Testis (tissue), 2 donors: ENCODE measurements around the gene LAMB4.

Source experiments
- CTCF ChIP-seq, 3 experiments: fragments of 450-650 bp in 2 of 3; fragments of 200-600 bp in 1 of 3; sonication (generic) in 1 of 3; IDR thresholded peaks; one replicate each; pipeline ENCODE4 v1.5.1; 2016 to 2019; ENCODE audit warnings: antibody characterized with exemption in 3 of 3, mild to moderate bottlenecking in 2 of 3, moderate library complexity in 1 of 3
- POLR2A ChIP-seq: fragments of 450-650 bp; IDR thresholded peaks from one replicate; pipeline ENCODE4 v1.6.1; 2017; ENCODE audit warnings: antibody characterized with exemption, mild to moderate bottlenecking, moderate library complexity

GRCh38 chr7:108149908-108150307 is 19.7 kb upstream of the LAMB4 start:
- TF ChIP-seq CTCF (IDR thresholded peaks at IDR 0.05) = no peak
- TF ChIP-seq POLR2A = no peak
